Heart left ventricle (tissue), 13 donors: ENCODE data around the gene MAML3.

Source experiments
- CTCF ChIP-seq, 12 donors: fragments of 200-600 bp; sonication (generic) in 4 of 12; IDR thresholded peaks; one replicate each; pipeline versions ENCODE4 v1.5.0 to v1.8.0; 2018 to 2022; ENCODE audit warnings: antibody characterized with exemption in 12 of 12, mild to moderate bottlenecking in 5 of 12
- POLR2A ChIP-seq, 2 donors: fragments of 450-650 bp; IDR thresholded peaks; one replicate each; pipeline ENCODE4 v1.6.1; 2017; ENCODE audit warnings: antibody characterized with exemption in 2 of 2, mild to moderate bottlenecking in 2 of 2, moderate library complexity in 2 of 2
- donor health status: ischemic (EF 13 %, LVEDD 7.1; RV severe dilation, severe dysfunction).
- donor health status: DM: no; HTN: yes; CAD: no.
- donor health status: DM: no; HTN: no; CAD: no.
- donor health status: ischemic (EF 25% LVEDD 6.9; RV normal size, moderate dysfunction).
- donor health status: ischemic (EF 25% LVEDD 5.7; RV mildly dilated, moderate dysfunction).
- donor health status: ischemic (EF 35%, LVEDD 5.7; RV mildly dilated, moderate dysfunction).
- donor health status: nonischemic (EF 11% LVEDD 7.7; RV severe dilation, severe dysfunction).
- donor health status: DM: yes; HTN: yes; CAD: no.
- donor health status: PGD.
- donor health status: ischemic (EF 29% LVEDD 5.4; RV normal size, mild dysfunction).
- donor health status: nonischemic (EF 23%, LVEDD 6.1; RV moderate dilation, normal function).

DNA sequence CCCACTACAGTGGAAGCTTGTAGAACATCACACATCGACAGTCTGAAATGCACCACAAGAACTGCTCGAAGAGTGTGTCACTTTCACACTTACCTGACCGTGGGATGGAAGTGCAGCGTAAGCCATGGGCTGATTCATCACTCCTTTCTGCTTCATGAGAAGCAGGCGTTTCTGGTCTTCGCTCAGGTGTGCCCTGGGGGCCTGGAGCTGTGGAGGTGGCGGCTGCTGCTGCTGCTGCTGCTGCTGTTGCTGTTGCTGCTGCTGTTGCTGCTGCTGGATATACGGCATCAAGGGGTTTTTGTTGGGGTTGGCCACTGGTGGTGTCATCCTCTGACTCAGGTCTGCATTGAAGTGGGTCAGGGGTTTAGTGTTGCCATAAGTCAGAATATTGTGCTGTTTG lies 264.7 kb downstream of the MAML3 start:
- TF ChIP-seq CTCF (IDR thresholded peaks at IDR 0.05), result no peak
- no peak for TF ChIP-seq POLR2A (IDR thresholded peaks at IDR 0.05)
